ENCODE data around the gene MOBP.

DNA sequence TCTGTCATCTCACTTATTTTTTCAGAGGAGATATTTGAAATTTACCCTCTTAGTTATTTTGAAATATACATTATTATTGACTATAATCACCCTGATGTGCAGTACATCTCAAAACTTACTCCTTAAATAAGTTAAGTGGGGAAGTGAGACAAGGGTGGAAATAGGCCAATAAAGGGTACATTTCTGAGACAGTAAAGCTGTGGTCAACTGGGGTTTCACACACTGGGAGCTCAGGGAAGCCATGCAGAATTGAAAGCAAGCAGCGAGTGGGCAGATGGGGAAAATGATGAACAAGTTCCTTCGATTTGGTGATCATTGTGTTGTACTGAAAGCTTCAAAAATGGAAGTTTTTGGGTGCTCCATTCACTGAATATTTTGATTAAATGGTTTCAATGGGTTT lies 21.6 kb upstream of the MOBP start:
- no peak for TF ChIP-seq HDGF (IDR thresholded peaks at IDR 0.05; ENCODE audit: borderline replicate concordance)
- no peak for TF ChIP-seq ELF4 (IDR thresholded peaks at IDR 0.05)
- no peak for TF ChIP-seq FOXK2 (IDR thresholded peaks at IDR 0.05)
- no peak for TF ChIP-seq ARNT (IDR thresholded peaks at IDR 0.05)
- TF ChIP-seq FOXM1 (IDR thresholded peaks at IDR 0.05; ENCODE audit: borderline replicate concordance): no peak
- TF ChIP-seq ZNF384 (IDR thresholded peaks at IDR 0.05): no peak
- TF ChIP-seq BHLHE40 (IDR thresholded peaks at IDR 0.05; ENCODE audit: borderline replicate concordance): no peak
- TF ChIP-seq NFRKB (IDR thresholded peaks at IDR 0.05): no peak
- no peak for TF ChIP-seq FOXA1 (IDR thresholded peaks at IDR 0.05)
